GM18907 (cell line): ENCODE data around the gene STH.

ENCODE experiments used
- ATAC-seq: cut with Tn5 transposase; IDR thresholded peaks from one replicate; pipeline ENCODE4 v1.9.1; 2021; ENCODE audit warnings: mild to moderate bottlenecking, moderate library complexity; ENCODE audit not compliant: unreplicated experiment

STH gene

DNA sequence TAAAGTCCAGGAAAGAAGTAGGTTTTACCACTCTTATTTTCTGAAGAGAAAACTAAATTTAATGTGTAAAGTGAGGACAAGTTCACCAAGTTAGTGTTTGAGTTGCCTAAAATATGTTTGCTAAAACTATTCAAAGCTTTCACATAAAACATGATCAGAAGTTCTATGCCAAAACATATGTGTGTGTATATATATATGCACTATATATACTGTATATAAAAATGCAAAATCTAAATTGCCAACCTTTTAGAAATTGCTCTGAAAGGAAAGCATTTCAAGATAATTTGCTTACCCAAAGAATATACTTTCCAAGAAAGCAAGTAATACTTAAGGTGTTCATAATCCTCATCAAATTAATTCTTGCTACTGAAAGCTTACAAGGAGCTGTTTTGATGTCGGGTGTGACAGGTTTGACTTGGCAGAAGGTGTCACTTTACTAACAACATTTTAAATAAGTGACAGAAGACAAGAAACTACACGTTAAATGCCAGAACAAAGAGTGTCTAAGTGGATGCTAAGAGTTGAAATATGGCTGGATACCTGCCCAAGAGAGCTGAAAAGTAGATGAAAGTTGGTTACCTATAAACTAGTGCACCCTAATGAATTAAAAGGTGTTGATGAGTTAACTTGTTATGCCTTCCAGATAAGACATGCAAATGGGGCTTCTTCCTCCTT lies 32.3 kb upstream of the STH start:
- ATAC-seq: no peak

DNA sequence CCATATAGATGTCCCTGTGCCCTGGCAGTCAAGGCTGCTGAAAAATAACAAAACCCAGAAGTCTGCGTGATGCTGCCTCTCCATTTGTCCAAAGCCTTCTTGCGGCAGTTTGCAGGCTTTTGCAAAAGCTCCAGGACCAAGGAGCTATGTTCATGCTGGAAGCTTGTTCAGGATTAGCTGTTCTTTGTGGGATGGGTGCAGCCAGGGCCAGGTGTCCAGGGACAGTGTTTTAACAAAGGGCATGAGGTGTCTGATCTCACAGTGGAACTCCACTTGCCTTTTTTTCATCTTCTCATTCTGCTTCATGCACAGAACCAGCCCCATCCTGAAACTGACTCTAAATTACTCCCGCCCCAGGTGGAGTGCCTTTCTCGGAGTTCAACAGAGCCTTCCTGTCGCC lies 31.7 kb upstream of the STH start:
- no peak for ATAC-seq

DNA sequence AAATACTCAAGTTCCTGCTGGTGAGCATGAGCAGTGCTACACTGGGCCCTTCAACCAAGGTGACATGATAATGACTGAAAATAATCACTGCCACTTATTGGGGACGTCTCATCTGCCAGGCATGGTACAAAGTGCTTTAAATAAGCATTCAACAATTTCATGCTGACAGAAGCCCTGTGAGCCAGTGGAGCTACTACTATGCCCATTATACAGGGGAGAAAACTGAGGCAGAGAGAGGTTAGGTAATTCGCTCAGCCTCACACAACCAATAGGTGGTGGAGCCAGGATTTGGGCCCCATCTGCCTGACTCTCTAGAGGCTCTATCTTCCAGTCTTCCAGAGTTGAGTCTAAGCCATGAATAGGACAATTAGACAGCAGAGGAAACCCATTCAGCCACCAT lies 30.3 kb upstream of the STH start:
- no peak for ATAC-seq

DNA sequence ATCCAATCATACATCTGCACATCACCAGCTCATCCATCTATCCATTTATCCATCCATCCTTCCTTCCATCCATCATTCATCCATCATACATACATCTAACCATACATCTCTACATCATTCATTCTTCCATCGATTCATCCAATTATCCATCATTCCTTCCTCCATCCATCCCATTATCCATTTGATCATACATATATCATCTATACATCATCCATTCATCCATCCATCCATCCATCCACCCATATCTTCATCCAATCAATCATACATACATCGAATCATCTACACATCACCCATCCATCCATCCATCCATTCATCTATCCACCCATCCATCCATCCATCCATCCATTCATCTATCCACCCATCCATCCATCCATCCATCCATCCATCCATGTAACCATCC lies 29.3 kb upstream of the STH start:
- ATAC-seq: no peak

DNA sequence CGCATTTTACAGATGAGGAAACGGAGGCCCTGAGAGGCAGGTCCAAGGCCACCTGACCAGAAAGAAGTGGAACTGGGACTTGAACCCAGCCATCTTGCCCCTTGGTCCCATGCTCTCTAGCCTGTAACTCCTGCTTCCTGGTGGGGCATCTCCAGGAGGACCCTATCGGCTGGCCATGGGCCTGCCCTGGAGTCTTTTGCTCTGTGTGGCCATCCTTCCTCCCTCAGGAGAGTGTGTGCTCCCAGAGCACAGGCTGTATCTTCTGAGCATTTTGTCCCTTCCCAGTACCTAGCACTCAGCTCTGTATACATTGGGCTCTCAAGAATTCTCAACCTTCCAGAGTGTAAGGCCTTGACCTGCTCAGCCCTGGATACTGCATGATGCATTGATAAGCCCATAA lies 28.4 kb upstream of the STH start:
- ATAC-seq: no peak

DNA sequence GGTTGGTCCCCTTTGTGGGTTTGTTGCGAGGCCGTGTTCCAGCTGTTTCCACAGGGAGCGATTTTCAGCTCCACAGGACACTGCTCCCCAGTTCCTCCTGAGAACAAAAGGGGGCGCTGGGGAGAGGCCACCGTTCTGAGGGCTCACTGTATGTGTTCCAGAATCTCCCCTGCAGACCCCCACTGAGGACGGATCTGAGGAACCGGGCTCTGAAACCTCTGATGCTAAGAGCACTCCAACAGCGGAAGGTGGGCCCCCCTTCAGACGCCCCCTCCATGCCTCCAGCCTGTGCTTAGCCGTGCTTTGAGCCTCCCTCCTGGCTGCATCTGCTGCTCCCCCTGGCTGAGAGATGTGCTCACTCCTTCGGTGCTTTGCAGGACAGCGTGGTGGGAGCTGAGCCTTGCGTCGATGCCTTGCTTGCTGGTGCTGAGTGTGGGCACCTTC lies 27.3 kb upstream of the STH start:
- no peak for ATAC-seq

DNA sequence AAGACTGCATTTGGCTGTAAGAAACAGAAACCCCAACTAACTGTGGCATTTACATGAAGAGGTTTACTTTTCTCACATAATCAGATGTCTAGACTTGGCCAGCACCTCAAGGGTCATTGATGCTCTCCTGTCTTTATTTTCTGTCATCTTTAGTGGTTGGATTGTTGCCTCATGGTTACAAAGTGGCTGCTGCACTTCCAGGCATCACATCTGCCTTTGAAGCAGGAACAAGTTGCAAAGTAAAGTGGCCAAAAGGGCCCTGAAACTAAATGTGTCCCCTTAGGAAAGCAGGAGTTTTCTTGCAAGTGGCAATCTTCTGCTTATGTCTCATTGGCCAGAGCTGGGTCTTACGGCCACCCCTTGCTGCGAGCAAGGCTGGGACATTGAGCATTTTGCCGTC lies 26.5 kb upstream of the STH start:
- no peak for ATAC-seq

DNA sequence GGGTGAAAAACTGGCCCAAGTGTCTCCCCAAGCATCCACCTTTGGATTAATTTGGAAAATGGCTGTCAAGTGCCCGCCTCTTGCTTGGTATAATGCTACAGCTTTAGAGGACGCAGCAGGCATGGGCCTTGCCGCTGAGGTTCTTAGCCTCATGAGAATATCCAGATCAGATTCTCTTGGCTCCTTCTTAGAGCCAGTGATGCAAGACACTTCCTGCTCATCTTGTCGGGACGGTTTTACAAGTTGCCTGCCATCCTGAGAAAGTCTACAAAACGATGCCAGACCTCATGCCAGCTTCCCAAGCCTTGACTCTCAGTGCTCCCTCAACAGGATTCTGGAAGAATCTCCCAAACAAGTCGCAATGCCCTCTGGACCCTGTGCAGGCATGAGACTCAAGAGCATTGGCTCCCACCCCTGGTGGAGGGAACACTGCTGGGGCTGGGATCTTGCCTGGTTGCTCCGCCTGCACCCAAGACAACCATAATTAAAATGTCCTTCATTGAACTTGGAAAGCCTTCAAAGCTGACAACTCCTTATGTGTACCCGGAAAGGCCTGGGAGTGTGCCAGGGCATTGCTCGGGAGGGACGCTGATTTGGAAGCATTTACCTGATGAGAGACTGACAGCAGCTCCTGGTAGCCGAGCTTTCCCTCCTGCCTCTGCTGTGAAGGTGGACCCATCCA lies 25.8 kb upstream of the STH start:
- no peak for ATAC-seq

DNA sequence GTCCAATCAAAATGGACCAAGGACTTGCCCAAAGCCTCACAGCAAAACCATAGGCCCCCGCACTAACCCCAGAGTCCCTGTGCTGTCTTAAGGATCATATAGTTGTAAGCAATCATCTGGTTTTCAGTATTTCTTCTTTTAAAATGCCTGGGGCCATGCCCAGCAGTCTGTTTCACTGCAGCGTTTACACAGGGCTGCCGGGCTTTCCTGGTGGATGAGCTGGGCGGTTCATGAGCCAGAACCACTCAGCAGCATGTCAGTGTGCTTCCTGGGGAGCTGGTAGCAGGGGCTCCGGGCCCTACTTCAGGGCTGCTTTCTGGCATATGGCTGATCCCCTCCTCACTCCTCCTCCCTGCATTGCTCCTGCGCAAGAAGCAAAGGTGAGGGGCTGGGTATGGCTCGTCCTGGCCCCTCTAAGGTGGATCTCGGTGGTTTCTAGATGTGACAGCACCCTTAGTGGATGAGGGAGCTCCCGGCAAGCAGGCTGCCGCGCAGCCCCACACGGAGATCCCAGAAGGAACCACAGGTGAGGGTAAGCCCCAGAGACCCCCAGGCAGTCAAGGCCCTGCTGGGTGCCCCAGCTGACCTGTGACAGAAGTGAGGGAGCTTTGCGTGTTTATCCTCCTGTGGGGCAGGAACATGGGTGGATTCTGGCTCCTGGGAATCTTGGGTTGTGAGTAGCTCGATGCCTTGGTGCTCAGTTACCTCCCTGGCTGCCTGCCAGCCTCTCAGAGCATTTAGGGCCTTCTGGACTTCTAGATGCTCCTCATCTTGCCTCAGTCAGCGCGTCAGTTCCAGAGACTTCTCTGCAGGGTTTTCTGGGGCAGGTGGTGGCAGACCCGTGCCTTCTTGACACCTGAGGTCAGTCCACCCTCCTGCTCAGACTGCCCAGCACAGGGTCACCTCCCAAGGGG lies 24.8 kb upstream of the STH start:
- ATAC-seq: no peak

DNA sequence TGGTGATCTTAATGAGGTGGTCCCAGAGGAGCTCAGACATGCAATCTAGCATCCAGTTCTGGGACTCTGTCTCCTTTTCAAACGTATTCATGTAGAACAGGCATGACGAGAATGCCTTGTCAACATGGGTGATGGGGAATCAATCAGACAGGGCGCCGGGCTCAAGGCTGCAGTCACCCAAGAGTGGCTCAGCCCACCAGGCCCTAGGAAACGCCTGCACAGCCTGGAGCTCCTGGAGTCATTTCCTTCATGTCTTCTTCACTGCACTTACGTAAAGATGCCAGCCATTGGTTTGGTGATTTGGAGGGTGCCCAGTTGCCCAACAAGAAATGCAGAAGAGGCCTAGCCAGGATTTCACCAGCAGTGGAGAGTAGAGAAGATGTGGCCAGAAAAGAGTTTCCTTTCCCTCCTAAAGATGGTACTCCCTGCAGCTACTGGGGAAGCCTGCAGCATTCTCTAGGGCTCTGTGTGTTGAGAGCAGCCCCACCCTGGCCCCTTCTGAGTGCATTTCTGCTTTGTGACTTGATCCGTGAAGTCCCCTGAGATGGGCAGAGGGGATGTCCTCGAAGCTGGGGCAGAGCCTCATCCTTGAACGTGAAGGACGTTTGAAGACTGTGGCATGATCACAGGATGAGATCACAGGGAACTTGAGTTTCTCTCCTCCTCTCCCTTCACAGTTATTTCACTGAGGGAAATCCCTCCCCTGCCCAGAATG lies 24.0 kb upstream of the STH start:
- ATAC-seq: no peak

DNA sequence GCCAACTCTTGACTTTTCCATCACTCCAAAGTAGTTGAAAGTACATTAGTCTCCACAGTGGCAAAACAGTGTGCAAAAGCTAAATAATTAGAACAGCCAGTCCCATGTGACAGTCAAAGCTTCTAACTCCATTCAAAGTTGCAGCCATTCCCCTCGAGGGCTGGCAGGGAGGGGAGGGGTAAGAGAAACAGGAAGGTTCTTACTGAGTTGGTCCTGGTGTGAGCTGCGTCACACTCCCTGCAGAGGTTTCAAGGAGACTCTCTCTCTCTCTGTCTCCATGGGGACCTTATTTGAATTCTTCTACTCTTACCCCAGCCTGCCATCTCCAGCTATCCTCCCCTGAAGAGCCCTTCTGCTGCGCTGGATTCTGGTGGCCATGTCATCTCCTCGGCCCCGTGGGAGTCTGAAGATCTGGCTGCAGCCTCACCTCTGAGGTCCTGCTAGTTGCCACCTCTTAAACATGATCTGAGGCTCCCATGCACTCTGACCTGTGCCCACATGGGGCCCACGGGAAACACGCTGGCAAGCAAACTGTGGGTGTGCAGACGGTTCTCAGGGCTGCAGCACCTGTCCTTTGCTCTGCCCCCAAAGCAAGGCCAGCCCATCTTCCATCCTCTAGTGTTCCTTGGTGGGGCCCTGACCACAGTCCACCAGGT lies 23.3 kb upstream of the STH start:
- ATAC-seq: no peak

DNA sequence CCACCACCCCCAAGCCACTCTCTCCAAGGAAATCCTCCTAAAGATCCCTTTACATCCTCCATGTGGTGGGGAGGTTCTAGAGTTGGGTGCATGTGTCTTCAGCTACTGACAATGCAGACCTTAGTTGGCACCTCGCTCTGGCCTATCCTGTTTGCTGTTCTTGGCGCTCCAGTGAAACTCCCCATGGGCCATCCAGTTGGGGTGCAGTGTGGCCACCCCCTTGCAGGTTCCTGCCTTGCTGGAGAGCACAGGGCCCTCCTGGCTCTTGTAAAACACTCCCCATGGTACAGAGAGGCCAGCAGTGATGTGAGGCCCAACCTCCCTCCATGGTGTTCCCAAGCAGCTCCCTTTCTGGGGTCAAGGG lies 22.7 kb upstream of the STH start:
- no peak for ATAC-seq

DNA sequence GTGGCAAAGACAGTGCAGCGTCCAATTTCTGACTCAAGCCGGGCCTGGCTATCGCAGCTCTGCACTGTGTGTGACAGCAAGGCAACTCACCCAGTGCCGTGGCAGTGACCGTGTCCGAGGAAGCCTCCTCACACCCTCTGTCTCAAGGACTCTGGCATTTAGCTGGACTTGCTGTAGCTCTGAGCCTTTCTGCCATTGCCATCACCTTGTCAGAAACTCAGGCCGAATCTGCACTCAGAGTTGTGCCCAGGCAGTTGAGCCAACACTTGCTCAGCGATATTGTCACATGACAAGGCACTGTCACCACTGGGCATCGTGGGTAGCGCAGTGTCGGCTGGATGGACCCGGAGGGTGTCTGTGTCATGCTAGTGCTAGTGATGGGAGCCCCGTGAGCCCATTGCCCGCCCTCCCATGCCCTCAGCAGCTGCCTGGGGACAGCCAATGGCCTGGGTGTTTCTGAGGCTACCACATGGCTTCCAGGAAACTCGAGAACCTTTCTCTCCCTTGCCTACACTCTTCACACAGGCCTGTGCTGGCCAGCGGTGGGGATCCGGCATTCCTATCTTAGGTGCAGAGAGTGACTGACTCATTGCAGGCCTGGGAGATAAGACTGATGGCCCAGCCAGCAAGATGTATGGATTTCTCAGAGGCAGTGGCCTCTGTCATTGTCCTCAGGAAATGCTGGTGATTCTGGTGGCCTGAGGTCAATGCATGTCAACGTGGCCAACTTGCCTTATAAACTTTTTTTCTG lies 22.1 kb upstream of the STH start:
- ATAC-seq: no peak

DNA sequence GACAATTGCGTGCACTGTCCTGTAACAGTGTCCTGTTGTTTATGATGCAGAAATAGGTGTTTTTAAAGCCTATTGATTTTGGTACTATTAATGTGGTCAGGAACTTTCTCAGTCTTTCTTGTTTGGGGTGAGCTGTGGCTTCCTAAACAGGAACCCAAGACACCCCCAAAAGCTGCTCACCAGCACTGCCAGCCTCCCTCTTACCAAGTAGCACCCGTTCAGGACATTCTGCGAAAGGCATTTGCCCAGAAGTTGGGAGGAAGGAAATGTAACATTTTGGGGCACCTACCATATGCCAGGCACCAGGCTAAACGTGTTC lies 21.6 kb upstream of the STH start:
- ATAC-seq: no peak

DNA sequence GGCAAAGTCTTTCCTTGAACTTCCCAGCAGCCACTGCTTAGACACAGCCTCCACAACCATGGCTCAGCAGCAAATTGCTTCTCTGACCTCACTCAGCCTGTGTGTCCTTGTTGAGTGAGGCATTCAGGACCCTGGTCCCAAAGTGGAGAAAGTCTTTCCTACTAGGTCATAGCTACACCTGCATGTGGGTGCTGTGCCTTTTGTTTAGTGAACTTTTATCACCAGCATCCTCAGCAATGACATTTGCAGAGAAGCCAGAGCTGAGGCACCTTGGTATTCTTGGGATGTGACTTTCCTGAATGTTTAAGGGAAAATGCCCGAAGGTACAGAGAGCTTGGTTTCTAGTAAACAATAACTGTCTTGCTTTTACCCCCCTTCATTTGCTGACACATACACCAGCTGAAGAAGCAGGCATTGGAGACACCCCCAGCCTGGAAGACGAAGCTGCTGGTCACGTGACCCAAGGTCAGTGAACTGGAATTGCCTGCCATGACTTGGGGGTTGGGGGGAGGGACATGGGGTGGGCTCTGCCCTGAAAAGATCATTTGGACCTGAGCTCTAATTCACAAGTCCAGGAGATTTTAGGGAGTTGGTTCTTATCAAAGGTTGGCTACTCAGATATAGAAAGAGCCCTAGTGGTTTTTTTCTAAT lies 20.9 kb upstream of the STH start:
- ATAC-seq: no peak

DNA sequence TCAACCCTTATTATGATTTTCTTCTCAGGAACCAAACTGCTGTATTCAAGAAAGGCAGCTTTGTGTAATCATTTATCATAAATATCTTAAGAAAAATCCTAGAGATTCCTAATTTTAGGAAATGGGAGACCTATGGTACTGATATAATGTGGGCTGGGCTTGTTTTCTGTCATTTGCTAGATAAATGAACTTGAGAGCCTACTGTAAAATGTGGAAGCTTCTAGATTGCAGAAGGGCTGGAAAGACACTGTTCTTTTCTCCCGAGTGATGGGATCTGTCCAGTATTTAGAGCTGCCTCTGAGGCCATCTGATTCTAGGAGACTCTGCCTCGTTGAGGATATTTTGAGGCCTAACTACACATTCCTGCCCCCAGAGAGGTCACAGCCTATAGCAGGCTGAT lies 19.9 kb upstream of the STH start:
- no peak for ATAC-seq

DNA sequence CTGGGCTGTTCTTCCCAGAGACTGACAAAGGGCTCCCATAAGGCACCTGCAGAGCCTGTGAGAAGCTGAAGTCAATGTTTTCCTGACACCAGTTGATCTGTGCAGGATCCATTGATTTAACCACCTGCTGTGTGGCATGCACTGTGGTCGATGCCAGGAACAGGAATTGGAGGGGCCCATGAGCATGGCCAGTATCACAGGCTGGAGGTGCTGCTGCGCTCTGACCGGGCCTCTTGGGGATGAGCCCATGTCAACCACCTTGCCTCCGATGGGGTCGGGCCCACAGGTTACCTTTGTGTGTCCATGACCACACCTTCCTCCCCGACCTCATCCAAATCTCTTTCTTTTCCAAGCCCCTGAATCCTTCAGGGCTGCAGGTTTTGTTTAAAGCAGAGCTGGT lies 18.2 kb upstream of the STH start:
- ATAC-seq: no peak

DNA sequence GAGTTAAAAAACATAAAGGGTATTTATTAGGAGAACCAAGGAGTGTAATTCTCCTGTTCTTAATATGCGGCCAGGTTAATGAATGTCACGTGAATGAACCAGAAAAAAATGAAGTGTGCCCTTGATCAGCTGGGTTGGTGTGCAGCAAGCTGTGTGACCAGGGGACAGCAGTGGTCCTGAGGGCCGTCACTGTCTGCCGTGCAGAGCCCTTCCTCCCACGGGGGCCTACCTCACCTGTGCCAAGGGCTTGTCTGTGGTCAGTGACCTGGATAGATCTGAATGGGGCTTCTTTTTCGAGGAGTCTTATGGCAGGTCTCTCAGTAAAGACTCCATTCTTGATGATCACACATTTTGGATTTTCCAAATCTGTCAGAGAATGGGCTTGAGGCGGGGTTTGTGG lies 17.7 kb upstream of the STH start:
- no peak for ATAC-seq

DNA sequence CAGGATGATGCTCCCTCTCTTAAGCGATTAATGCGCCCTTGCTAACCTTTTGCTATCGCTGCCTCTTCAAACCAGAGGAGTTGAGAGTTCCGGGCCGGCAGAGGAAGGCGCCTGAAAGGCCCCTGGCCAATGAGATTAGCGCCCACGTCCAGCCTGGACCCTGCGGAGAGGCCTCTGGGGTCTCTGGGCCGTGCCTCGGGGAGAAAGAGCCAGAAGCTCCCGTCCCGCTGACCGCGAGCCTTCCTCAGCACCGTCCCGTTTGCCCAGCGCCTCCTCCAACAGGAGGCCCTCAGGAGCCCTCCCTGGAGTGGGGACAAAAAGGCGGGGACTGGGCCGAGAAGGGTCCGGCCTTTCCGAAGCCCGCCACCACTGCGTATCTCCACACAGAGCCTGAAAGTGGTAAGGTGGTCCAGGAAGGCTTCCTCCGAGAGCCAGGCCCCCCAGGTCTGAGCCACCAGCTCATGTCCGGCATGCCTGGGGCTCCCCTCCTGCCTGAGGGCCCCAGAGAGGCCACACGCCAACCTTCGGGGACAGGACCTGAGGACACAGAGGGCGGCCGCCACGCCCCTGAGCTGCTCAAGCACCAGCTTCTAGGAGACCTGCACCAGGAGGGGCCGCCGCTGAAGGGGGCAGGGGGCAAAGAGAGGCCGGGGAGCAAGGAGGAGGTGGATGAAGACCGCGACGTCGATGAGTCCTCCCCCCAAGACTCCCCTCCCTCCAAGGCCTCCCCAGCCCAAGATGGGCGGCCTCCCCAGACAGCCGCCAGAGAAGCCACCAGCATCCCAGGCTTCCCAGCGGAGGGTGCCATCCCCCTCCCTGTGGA lies 16.0 kb upstream of the STH start:
- no peak for ATAC-seq
